Peyer's patch (tissue), 4 donors: Measurements from ENCODE around the gene LYPD5. TPM values are rescaled to one million over a fixed set of nuclear protein-coding genes. Genes with fewer than 3 reads are reported as not detected.
"Not testable (repeated sequence)": the region's sequence is repeated elsewhere in the genome, so short reads cannot be mapped to it uniquely, and the experiment has no call there.

ENCODE experiments used
- DNase-seq, 3 donors: peaks; one replicate each; pipeline ENCODE4 v3.0.0-alpha.2; 2017 to 2019
- H3K27ac ChIP-seq, 4 donors: fragments of 200-600 bp; sonication (generic); one replicate each; pipeline ENCODE4 v1.5.1; 2016 to 2019
- H3K27me3 ChIP-seq, 2 donors: fragments of 200-600 bp; sonication (generic); one replicate each; pipeline ENCODE4 v1.5.1; 2019
- H3K36me3 ChIP-seq, 3 donors: fragments of 200-600 bp; sonication (generic); one replicate each; pipeline ENCODE4 v1.5.1; 2016 to 2019
- H3K4me1 ChIP-seq, 4 donors: fragments of 200-600 bp; sonication (generic); one replicate each; pipeline ENCODE4 v1.5.1; 2016 to 2019
- H3K4me3 ChIP-seq, 4 donors: fragments of 200-600 bp; sonication (generic); 1 replicate in 3 of 4; 2 replicates in 1 of 4; pipeline ENCODE4 v1.5.1; 2016 to 2019; ENCODE audit warnings: mild to moderate bottlenecking in 1 of 4
- H3K9me3 ChIP-seq, 4 donors: fragments of 200-600 bp; sonication (generic); one replicate each; pipeline ENCODE4 v1.5.1; 2016 to 2019; ENCODE audit warnings: mild to moderate bottlenecking in 1 of 4
- CTCF ChIP-seq, 6 experiments: fragments of 450-650 bp in 4 of 6; fragments of 200-600 bp in 2 of 6; sonication (generic) in 1 of 6; IDR thresholded peaks; one replicate each; pipeline ENCODE4 v1.5.1; 2017 to 2019; ENCODE audit warnings: antibody characterized with exemption in 6 of 6, mild to moderate bottlenecking in 3 of 6, moderate library complexity in 1 of 6
- POLR2A ChIP-seq, 2 donors: fragments of 450-650 bp; IDR thresholded peaks; one replicate each; pipeline ENCODE4 v1.5.1; 2017; ENCODE audit warnings: antibody characterized with exemption in 2 of 2, mild to moderate bottlenecking in 2 of 2, moderate library complexity in 2 of 2
- total RNA-seq, 4 donors: library from RNA; depleted of rRNA; stranded (reverse); fragments of >200 nt; gene quantifications; one replicate each; pipeline ENCODE4 v1.1.0, GENCODE V29; 2016

LYPD5 gene
- total RNA-seq, 4 donors from 2014 or later: 0.27 to 1.7 TPM; not detected in 2

- Histone ChIP-seq H3K36me3 (no peaks in the 10 kb centered on the region), H3K27me3 (no peaks in the 10 kb centered on the region), H3K4me1 (no peaks in the 10 kb centered on the region), H3K27ac (no peak overlapping the region), H3K4me3 (no peak overlapping the region), H3K9me3 (no peaks in the 10 kb centered on the region)
- TF ChIP-seq POLR2A (IDR thresholded peaks at IDR 0.05): no peak
- peak; percentile 19 to 72 (median 60) for TF ChIP-seq CTCF (IDR thresholded peaks at IDR 0.05)
- DNase-seq: no peak
Observed at GRCh38 chr19:43809762-43810696, 7.8 kb upstream of the LYPD5 start.

- no peak for DNase-seq
- Histone ChIP-seq H3K27ac (no peak overlapping the region), H3K4me3 (no peak overlapping the region), H3K27me3 (no peaks in the 10 kb centered on the region), H3K9me3 (no peaks in the 10 kb centered on the region), H3K36me3 (no peaks in the 10 kb centered on the region), H3K4me1 (no peaks in the 10 kb centered on the region)
- no peak for TF ChIP-seq POLR2A (IDR thresholded peaks at IDR 0.05)
- TF ChIP-seq CTCF (IDR thresholded peaks at IDR 0.05): no peak
Observed at GRCh38 chr19:43807651-43808050, 5.4 kb upstream of the LYPD5 start.

- DNase-seq: no peak
- no peaks in the 10 kb centered on the region for H3K9me3 ChIP-seq
- H3K4me1 ChIP-seq: no peaks in the 10 kb centered on the region
- H3K27ac ChIP-seq: no peak overlapping the region
- no peaks in the 10 kb centered on the region for H3K36me3 ChIP-seq
- no peaks in the 10 kb centered on the region for H3K27me3 ChIP-seq
- H3K4me3 ChIP-seq: no peak overlapping the region
- TF ChIP-seq CTCF (IDR thresholded peaks at IDR 0.05): no peak
- no peak for TF ChIP-seq POLR2A (IDR thresholded peaks at IDR 0.05)
Observed at GRCh38 chr19:43806848-43807247, 4.6 kb upstream of the LYPD5 start.

- not testable (repeated sequence) for H3K27ac ChIP-seq, H3K4me3 ChIP-seq, H3K36me3 ChIP-seq, H3K27me3 ChIP-seq, DNase-seq, H3K9me3 ChIP-seq, H3K4me1 ChIP-seq
Observed at GRCh38 chr19:43806401-43806800, 4.2 kb upstream of the LYPD5 start.

- H3K9me3 ChIP-seq: no peaks in the 10 kb centered on the region
- H3K4me1 ChIP-seq: peaks cover 0 to 4% (median 0%) of the 10 kb centered on the region in 4 donors
- no peaks in the 10 kb centered on the region for H3K27me3 ChIP-seq
- DNase-seq: no peak
- no peaks in the 10 kb centered on the region for H3K36me3 ChIP-seq
- no peak for TF ChIP-seq POLR2A (IDR thresholded peaks at IDR 0.05)
- no peak for TF ChIP-seq CTCF (IDR thresholded peaks at IDR 0.05)
- H3K4me3 ChIP-seq: no peak overlapping the region
- H3K27ac ChIP-seq: no peak overlapping the region
Observed at GRCh38 chr19:43804432-43804831, 2.2 kb upstream of the LYPD5 start.

- Histone ChIP-seq H3K36me3 (no peaks in the 10 kb centered on the region), H3K27ac (no peak overlapping the region), H3K9me3 (no peaks in the 10 kb centered on the region), H3K4me3 (no peak overlapping the region), H3K4me1 (peaks cover 0 to 13% (median 3%) of the 10 kb centered on the region in 4 donors), H3K27me3 (no peaks in the 10 kb centered on the region)
- DNase-seq: peak in 1 of 3 donors; percentile 63
- no peak for TF ChIP-seq POLR2A (IDR thresholded peaks at IDR 0.05)
Observed at GRCh38 chr19:43799502-43800142, 2.6 kb downstream of the LYPD5 start.
